ENCODE measurements around the gene SNRPA1. TPM values are rescaled to one million over a fixed set of nuclear protein-coding genes. Genes with fewer than 3 reads are reported as not detected.

Gene SNRPA1
- total RNA-seq, 2 experiments from 2014 or later = 214 to 222 TPM

DNA sequence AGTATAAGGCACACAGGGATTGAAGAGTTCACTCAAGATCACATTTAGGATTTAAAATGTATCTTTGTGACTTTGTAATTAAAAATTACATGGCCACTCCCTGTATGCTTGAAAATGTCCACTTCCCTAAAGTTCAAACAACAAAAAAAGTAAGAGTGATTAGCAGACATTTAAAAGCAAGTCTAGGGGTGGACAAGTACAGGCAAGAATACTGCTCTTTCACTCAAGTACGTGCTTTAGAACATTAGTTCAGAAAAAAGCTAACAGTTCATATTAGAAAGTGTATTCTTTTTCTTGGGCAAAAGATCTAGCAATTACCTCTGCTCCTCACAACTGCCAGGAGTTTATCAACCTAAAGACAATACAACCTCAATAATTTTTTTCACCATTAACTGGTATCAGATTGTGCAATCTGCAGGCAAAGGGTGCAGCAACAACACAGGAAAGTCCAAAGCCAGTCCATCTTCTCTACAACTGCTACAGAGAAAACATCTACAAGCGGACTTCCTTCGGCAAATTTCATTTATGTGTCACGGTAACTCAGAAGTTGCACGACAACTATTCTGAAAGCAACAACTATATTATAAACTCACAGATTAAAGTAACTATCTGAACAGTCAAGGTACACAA, 61.3 kb downstream of the SNRPA1 start:
- Histone ChIP-seq H3K27ac (ENCODE audit: low read depth in 1 of 2, low read length in 2 of 2) (no peak overlapping the region), H3K9me3 (ENCODE audit: control insufficient read depth in 1 of 2, insufficient read depth in 1 of 2, low read length in 2 of 2) (peaks cover 0 to 6% of the 10 kb centered on the region in 2 experiments), H3K4me1 (ENCODE audit: insufficient read depth, low read length) (peaks cover 4% of the 10 kb centered on the region), H3K27me3 (ENCODE audit: control insufficient read depth in 1 of 2, insufficient read depth in 2 of 2, low read length in 2 of 2) (no peaks in the 10 kb centered on the region), H3K4me3 (ENCODE audit: low read length) (no peak overlapping the region), H3K36me3 (ENCODE audit: insufficient read depth, low read length) (peaks cover 23% of the 10 kb centered on the region)
- H3K9me3 Mint-ChIP-seq = no peaks in the 10 kb centered on the region
- H3K36me3 Mint-ChIP-seq (ENCODE audit: low read depth) = peaks cover 67% of the 10 kb centered on the region
- DNase-seq (no peak), ATAC-seq (ENCODE audit: poor library complexity) (no peak)
- CTCF ChIA-PET = no interaction called here
- peaks cover 20% of the 10 kb centered on the region for H3K4me1 Mint-ChIP-seq (ENCODE audit: low read depth)
- POLR2A ChIA-PET = no interaction called here
- intact Hi-C loops (cut with DNase I, micrococcal nuclease) = no loop called here
- H3K27ac Mint-ChIP-seq = no peak overlapping the region
- H3K4me3 Mint-ChIP-seq = no peak overlapping the region
- TF ChIP-seq, protein P1, sequence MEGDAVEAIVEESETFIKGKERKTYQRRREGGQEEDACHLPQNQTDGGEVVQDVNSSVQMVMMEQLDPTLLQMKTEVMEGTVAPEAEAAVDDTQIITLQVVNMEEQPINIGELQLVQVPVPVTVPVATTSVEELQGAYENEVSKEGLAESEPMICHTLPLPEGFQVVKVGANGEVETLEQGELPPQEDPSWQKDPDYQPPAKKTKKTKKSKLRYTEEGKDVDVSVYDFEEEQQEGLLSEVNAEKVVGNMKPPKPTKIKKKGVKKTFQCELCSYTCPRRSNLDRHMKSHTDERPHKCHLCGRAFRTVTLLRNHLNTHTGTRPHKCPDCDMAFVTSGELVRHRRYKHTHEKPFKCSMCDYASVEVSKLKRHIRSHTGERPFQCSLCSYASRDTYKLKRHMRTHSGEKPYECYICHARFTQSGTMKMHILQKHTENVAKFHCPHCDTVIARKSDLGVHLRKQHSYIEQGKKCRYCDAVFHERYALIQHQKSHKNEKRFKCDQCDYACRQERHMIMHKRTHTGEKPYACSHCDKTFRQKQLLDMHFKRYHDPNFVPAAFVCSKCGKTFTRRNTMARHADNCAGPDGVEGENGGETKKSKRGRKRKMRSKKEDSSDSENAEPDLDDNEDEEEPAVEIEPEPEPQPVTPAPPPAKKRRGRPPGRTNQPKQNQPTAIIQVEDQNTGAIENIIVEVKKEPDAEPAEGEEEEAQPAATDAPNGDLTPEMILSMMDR (IDR thresholded peaks at IDR 0.05) = no peak
- no peaks in the 10 kb centered on the region for H3K27me3 Mint-ChIP-seq

DNA sequence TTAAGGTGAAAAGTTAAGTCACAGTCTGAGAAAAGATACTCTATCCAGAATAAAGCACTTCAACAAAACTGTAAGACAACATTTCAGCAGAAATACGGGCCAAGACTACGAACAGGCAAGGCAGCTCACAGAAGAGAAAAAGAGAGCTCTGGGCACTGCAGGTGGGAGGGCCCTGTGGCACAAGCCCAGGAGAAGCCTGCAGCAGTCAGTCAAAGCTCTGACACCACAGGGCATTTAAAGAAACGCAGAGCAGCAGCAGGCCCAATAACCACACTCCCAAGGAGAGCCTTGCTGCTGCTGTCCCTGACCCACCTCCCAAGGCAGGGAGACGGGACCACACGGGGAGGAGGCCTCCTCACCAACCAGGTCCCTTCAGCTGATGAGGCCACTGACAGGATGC, 62.4 kb downstream of the SNRPA1 start:
- intact Hi-C loops (cut with DNase I, micrococcal nuclease) = no loop called here
- Histone ChIP-seq H3K4me1 (ENCODE audit: insufficient read depth, low read length) (peaks cover 4% of the 10 kb centered on the region), H3K27ac (ENCODE audit: low read depth in 1 of 2, low read length in 2 of 2) (no peak overlapping the region), H3K9me3 (ENCODE audit: control insufficient read depth in 1 of 2, insufficient read depth in 1 of 2, low read length in 2 of 2) (peaks cover 0 to 15% of the 10 kb centered on the region in 2 experiments), H3K27me3 (ENCODE audit: control insufficient read depth in 1 of 2, insufficient read depth in 2 of 2, low read length in 2 of 2) (no peaks in the 10 kb centered on the region), H3K36me3 (ENCODE audit: insufficient read depth, low read length) (peaks cover 23% of the 10 kb centered on the region), H3K4me3 (ENCODE audit: low read length) (no peak overlapping the region)
- ATAC-seq (ENCODE audit: poor library complexity) (no peak), DNase-seq (no peak)
- TF ChIP-seq, protein P1 (IDR thresholded peaks at IDR 0.05) = no peak
- H3K27me3 Mint-ChIP-seq = no peaks in the 10 kb centered on the region
- H3K9me3 Mint-ChIP-seq = peaks cover 6% of the 10 kb centered on the region
- no peak overlapping the region for H3K27ac Mint-ChIP-seq
- H3K4me1 Mint-ChIP-seq (ENCODE audit: low read depth) = peaks cover 16% of the 10 kb centered on the region
- ChIA-PET POLR2A (no interaction called here), CTCF (no interaction called here)
- peaks cover 78% of the 10 kb centered on the region for H3K36me3 Mint-ChIP-seq (ENCODE audit: low read depth)
- no peak overlapping the region for H3K4me3 Mint-ChIP-seq

Other genes with a start within 250 kb of the SNRPA1 start
- gene CHSY1, start 43.2 kb downstream of the SNRPA1 start, total RNA-seq = 1 to 10 TPM; 5.8 to 6.7 TPM
- gene SELENOS, start 17.8 kb downstream of the SNRPA1 start, total RNA-seq = 10 to 100 TPM; 41.7 to 48.5 TPM
- under 1 TPM in 1 of 2 experiments, not detected in 1; 0.28 TPM for gene PCSK6, start 194.5 kb upstream of the SNRPA1 start, total RNA-seq